ENCODE data around the gene MINAR1.

The MINAR1 gene

DNA sequence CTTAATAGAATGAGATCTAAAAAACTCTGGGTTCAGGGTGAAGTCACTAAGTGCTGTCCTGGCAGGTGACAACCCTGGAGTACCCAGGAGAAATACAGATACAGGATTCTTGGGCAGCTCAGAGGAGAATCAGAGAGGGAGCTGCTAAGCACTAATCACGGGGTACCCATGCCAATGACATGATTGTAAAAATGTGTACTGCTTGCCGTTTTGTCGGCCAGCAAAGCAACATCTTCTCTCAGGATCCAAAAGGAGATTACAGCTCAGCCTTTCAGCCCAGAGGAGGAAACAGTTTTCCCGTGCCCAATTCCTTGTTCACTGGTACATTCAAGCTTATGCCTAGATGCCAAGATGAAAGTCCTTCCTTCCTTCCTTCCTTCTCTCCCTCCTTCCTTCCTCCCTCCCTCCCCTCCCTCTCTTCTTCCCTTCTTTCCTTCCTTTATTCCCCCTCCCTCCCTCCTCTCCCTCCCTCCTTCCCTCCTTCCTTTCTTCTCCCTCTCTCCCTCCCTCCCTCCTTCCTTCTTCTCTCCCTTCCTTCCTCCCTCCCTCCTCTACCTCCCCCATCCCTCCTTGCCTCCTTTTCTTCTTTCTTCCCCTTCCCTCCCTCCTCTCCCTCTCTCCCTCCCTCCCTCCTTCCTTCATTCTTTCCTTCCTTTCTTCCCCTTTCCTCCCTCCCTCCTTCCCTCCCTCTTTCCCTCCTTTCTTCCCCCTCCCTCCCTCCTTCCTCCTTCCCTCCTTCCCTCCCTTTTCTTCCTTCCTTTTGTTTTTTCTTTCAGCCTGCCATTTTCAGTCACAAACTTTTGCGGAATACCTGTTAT is 4.1 kb upstream of the MINAR1 start:
- H3K4me1 ChIP-seq, result peaks cover 16 to 25% (median 19%) of the 10 kb centered on the region in 10 experiments; a peak in 19 of 20 replicates
- TF ChIP-seq Cebpa-rat (IDR thresholded peaks at IDR 0.05), result no peak
- H3K27me3 ChIP-seq, result peaks cover 36 to 46% (median 39%) of the 10 kb centered on the region in 11 experiments
- no peaks in the 10 kb centered on the region; a peak in 1 of 22 replicates for H3K36me3 ChIP-seq
- no peak overlapping the region for H3K9ac ChIP-seq
- no peak overlapping the region for H3K27ac ChIP-seq
- H3K4me2 ChIP-seq, result no peak overlapping the region
- peaks cover 0 to 21% (median 15%) of the 10 kb centered on the region in 11 experiments; a peak in 21 of 22 replicates for H3K9me3 ChIP-seq (replicated peaks in 1 of 11)
- 0 out of 22 replicates have a peak, but pooled peaks cover 0 to 1% (median 0%) of the 10 kb centered on the region in 11 experiments for H4K20me1 ChIP-seq
- H3K4me3 ChIP-seq, result no peak overlapping the region

DNA sequence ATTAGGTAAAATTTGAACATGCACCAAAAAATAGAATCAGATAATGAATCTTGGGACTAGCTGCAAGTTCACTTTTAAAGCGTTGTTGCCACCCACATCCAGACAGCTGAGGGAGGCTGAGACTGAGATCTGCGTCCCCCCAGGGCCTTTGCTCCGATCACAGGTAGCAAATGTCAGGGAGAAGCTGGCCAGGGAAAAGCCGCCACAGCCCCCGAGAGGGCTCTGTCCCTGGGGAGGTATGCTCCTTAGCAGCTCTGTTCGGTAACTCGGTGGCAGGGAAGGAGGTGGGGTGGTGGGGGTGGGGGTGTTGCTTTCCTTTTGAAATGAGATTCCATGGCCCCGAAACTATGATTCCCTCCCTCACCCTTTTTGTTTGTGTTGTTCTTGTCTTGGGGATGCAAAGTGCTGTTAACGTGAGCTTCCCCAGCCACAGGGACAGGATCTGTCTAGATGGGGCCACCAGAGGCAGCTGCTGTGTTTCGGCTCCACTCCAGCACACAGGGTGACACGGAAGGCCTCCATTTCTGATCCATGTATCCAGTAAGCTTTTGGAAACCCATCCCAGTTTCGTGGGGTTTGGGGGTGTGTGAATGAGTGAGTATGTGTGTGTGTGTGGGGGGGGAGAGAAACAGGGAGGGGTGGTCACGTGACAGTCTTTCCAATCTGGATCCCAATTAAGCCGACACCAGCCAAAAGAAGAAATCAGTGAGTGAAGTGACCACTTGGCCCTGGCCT is 1.1 kb upstream of the MINAR1 start:
- Histone ChIP-seq H3K27me3 (peaks cover 42 to 55% (median 47%) of the 10 kb centered on the region in 11 experiments), H3K27ac (no peak overlapping the region), H3K4me2 (peak overlapping the region; percentile 36 to 80 (median 60)), H3K36me3 (no peaks in the 10 kb centered on the region; a peak in 1 of 22 replicates), H3K4me1 (peaks cover 16 to 25% (median 19%) of the 10 kb centered on the region in 10 experiments; a peak in 19 of 20 replicates), H3K4me3 (peak overlapping the region in 9 of 10 experiments; percentile 19 to 54 (median 40); a peak in 10 of 20 replicates), H3K9me3 (replicated peaks in 1 of 11) (peaks cover 0 to 23% (median 16%) of the 10 kb centered on the region in 11 experiments; a peak in 21 of 22 replicates), H3K9ac (no peak overlapping the region), H4K20me1 (peaks cover 0 to 9% (median 0%) of the 10 kb centered on the region in 11 experiments; a peak in 1 of 22 replicates)
- TF ChIP-seq Cebpa-rat (IDR thresholded peaks at IDR 0.05), result no peak

DNA sequence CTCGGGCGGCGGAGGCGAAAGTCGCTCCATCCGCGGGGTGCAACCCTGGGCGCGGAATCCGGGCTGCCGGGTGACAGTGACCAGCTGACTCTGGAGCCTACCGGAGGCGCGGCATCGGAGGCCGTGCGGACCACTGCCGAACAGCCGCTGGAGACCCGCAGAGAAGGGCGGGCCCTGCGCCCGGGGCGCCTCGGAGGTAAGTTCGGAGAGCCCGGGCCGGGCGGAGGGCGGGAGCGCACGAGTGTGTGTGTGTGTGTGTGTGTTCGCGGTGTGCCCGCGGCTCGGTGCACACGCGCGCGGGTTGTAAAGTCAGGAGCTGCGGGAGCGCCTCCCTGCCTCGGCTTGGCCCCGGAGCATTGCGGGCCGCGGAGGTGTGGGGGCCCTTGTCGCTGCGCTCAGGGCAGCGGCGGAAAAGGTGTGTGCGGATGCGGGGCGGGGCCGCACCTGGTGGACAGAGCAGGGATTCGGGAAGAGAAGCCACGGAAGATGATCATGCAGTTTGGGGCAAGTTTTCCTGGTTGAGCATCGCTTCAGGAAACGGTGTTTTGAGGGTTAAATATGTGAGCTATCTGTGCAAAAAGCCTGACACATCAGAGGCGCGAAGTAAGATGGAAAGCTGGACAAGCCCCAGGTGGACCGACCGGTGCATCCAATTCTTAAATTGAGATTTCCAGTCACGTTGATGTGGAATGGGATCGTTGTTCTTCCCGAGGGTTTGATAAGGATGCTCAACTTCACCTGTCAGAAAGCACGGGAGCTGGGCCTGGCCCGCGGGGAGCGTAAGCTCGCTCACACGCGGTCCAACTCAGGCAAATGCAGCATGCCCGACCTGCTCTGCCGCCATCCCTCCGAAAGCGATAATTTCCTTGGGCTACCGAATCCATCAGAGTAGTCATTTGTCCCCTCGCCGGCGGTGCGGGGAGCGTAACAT is 474 bp downstream of the MINAR1 start:
- H3K4me1 ChIP-seq, result peaks cover 16 to 25% (median 19%) of the 10 kb centered on the region in 10 experiments; a peak in 19 of 20 replicates
- H3K9me3 ChIP-seq (replicated peaks in 1 of 11), result peaks cover 0 to 19% (median 15%) of the 10 kb centered on the region in 11 experiments; a peak in 21 of 22 replicates
- no peak overlapping the region for H3K27ac ChIP-seq
- TF ChIP-seq Cebpa-rat (IDR thresholded peaks at IDR 0.05), result no peak
- peak overlapping the region; percentile 19 to 80 (median 60); a peak in 17 of 22 replicates for H3K4me2 ChIP-seq
- H3K27me3 ChIP-seq, result peaks cover 42 to 55% (median 47%) of the 10 kb centered on the region in 11 experiments
- no peak overlapping the region for H3K9ac ChIP-seq
- no peaks in the 10 kb centered on the region; a peak in 1 of 22 replicates for H3K36me3 ChIP-seq
- peaks cover 0 to 9% (median 0%) of the 10 kb centered on the region in 11 experiments; a peak in 1 of 22 replicates for H4K20me1 ChIP-seq
- peak overlapping the region in 8 of 10 experiments; percentile 34 to 54 (median 41); a peak in 9 of 20 replicates for H3K4me3 ChIP-seq

DNA sequence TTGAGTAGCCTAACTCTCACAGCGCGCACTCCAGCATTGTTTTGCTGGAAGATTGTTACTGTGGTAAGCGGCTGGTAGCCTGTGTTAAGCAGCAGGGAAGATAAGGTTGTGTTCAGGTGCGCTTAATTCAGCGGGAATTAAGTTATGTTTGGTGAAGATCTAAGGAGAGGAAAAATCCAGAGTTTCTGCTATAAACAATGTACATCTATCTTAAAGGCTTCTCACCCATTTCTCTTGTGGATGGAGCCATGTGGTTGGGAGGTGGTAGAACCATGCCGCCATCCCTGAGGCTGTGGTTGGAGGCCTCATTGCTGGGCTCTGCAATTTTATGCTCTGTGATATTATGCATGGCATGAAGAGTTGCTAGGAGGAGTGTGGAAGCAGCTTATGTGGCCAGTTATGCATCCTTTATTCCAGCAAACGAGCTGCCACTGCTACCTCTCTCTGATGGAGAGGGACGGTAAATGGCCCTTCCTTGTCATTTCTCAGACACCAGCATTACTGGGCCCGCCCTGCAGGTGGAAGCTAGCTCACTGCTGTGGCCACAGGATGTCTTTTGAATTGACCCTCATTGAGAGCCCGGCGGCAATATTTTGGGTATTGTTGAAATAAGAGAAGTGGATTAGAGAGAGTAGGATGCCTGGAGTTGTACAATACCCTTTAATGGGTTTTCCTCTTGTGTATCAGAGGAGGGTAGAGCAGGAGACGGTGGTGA is 1.3 kb downstream of the MINAR1 start:
- no peaks in the 10 kb centered on the region; a peak in 1 of 22 replicates for H3K36me3 ChIP-seq
- H4K20me1 ChIP-seq, result peaks cover 0 to 9% (median 0%) of the 10 kb centered on the region in 11 experiments; a peak in 1 of 22 replicates
- H3K27ac ChIP-seq, result no peak overlapping the region
- TF ChIP-seq Cebpa-rat (IDR thresholded peaks at IDR 0.05), result no peak
- no peak overlapping the region for H3K4me2 ChIP-seq
- H3K9ac ChIP-seq, result no peak overlapping the region
- peaks cover 42 to 55% (median 47%) of the 10 kb centered on the region in 11 experiments for H3K27me3 ChIP-seq
- peaks cover 16 to 25% (median 19%) of the 10 kb centered on the region in 10 experiments; a peak in 19 of 20 replicates for H3K4me1 ChIP-seq
- peaks cover 0 to 19% (median 15%) of the 10 kb centered on the region in 11 experiments; a peak in 21 of 22 replicates for H3K9me3 ChIP-seq (replicated peaks in 1 of 11)
- no peak overlapping the region for H3K4me3 ChIP-seq

DNA sequence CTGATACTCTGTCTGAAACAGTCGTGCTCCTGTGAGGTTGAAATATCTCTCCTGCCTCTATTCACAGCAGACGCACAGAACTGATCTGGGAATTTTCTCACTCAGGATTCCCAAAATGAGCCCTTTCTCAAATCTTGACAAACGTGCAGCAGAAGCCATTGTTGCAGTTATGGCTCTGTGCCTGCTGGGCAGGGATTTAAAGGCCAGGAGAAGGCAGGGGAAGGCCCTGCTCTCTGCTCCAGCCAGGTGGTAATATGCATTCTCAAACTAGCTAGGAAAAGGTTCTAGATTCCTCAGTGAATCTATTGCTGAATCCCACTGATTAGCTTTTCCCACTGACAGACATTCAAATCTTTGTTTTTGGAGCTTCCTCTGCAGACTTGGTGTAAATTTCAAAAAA is 2.2 kb downstream of the MINAR1 start:
- Histone ChIP-seq H3K36me3 (no peaks in the 10 kb centered on the region; a peak in 1 of 22 replicates), H3K9ac (no peak overlapping the region), H3K4me2 (no peak overlapping the region), H3K4me3 (no peak overlapping the region), H4K20me1 (peaks cover 0 to 9% (median 0%) of the 10 kb centered on the region in 11 experiments; a peak in 1 of 22 replicates), H3K4me1 (peaks cover 16 to 25% (median 19%) of the 10 kb centered on the region in 10 experiments; a peak in 19 of 20 replicates), H3K9me3 (replicated peaks in 1 of 11) (peaks cover 0 to 19% (median 15%) of the 10 kb centered on the region in 11 experiments; a peak in 21 of 22 replicates), H3K27me3 (peaks cover 34 to 51% (median 45%) of the 10 kb centered on the region in 11 experiments), H3K27ac (no peak overlapping the region)
- TF ChIP-seq Cebpa-rat (IDR thresholded peaks at IDR 0.05), result no peak

DNA sequence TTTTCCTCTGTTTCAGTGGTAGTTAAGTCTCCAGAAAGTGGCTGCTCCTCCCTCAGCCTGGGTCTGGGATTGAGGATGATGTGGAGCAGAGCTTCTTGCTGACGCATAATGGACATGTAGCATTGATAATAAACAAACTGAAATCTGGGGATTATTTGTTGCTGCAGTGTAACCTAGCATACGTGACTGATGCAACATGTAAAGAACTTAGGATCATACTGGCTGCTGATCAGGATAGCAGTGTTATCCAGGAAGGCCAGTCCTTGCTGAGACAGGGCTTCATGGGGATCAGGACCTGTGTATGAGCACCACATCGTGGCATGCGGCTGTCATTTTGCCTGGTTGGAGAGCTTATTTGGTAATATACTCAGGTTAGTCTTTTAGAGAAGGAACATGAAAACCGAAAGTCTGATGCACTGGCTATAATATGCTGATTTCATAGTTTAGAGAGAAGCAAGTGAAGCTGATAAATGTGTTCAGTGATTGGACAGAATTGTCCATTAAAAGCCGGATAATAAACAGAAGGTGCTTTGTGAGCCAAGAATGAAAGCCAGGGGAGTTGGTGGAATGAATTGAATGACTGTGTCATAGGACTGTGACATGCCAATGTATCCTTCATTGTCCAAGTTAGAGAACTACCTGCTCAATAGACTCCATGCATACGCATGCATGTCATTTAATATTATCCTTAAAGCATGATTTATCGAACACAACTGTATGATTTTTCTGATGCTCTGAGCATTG is 4.1 kb downstream of the MINAR1 start:
- Histone ChIP-seq H3K4me3 (no peak overlapping the region), H3K27ac (no peak overlapping the region), H3K4me1 (peaks cover 0 to 9% (median 2%) of the 10 kb centered on the region in 10 experiments; a peak in 9 of 20 replicates), H3K9me3 (replicated peaks in 1 of 11) (peaks cover 0 to 19% (median 15%) of the 10 kb centered on the region in 11 experiments; a peak in 21 of 22 replicates), H3K27me3 (peaks cover 22 to 33% (median 26%) of the 10 kb centered on the region in 11 experiments), H3K36me3 (no peaks in the 10 kb centered on the region; a peak in 1 of 22 replicates), H3K4me2 (no peak overlapping the region), H4K20me1 (peaks cover 0 to 9% (median 0%) of the 10 kb centered on the region in 11 experiments; a peak in 1 of 22 replicates), H3K9ac (no peak overlapping the region)
- no peak for TF ChIP-seq Cebpa-rat (IDR thresholded peaks at IDR 0.05)
